GM23338 (cell line): ENCODE measurements around the gene ARHGEF10L. TPM values are rescaled to one million over a fixed set of nuclear protein-coding genes. Genes with fewer than 3 reads are reported as not detected.

Experiments
- ATAC-seq: fragments of 200-7000 bp; cut with Tn5 transposase; 3 replicates; pipeline ENCODE4 v1.9.1; 2020
- DNase-seq: peaks from one replicate; pipeline ENCODE4 v3.0.0-alpha.2; 2015; ENCODE audit warnings: low spot score
- H2AFZ ChIP-seq: fragments of 200-600 bp; sonication (generic); 2 replicates; pipeline ENCODE4 v1.8.0; 2016; ENCODE audit warnings: antibody characterized with exemption, mild to moderate bottlenecking, moderate library complexity
- H3F3A ChIP-seq: fragments of 200-600 bp; sonication (generic); replicated peaks from 2 replicates; pipeline ENCODE4 v1.8.0; 2017; ENCODE audit warnings: antibody characterized with exemption, mixed run types, low read depth
- H3K27ac ChIP-seq: fragments of 200-600 bp; sonication (generic); 2 replicates; pipeline ENCODE4 v1.6.1; 2016; ENCODE audit warnings: low read depth
- H3K27me3 ChIP-seq: fragments of 200-600 bp; sonication (generic); 2 replicates; pipeline ENCODE4 v1.8.0; 2016; ENCODE audit warnings: mild to moderate bottlenecking, mixed run types, moderate library complexity; ENCODE audit not compliant: insufficient read depth
- H3K36me3 ChIP-seq: fragments of 200-600 bp; sonication (generic); 2 replicates; pipeline ENCODE4 v1.8.0; 2016; ENCODE audit warnings: mild to moderate bottlenecking; ENCODE audit not compliant: insufficient read depth
- H3K4me1 ChIP-seq: fragments of 200-600 bp; sonication (generic); 2 replicates; pipeline ENCODE4 v1.8.0; 2016; ENCODE audit warnings: mild to moderate bottlenecking, moderate library complexity; ENCODE audit not compliant: insufficient read depth
- H3K4me2 ChIP-seq: fragments of 200-600 bp; sonication (generic); 2 replicates; pipeline ENCODE4 v1.7.1; 2017; ENCODE audit warnings: mixed run types
- H3K4me3 ChIP-seq: fragments of 200-600 bp; sonication (generic); 2 replicates; pipeline ENCODE4 v1.6.1; 2016; ENCODE audit warnings: mixed run types
- H3K79me2 ChIP-seq: fragments of 200-600 bp; sonication (generic); replicated peaks from 2 replicates; pipeline ENCODE4 v1.8.0; 2017; ENCODE audit warnings: mild to moderate bottlenecking; ENCODE audit not compliant: insufficient read depth
- H3K9me2 ChIP-seq: fragments of 200-600 bp; sonication (generic); 2 replicates; pipeline ENCODE4 v1.8.0; 2017; ENCODE audit not compliant: insufficient read depth
- H4K20me1 ChIP-seq: fragments of 200-600 bp; sonication (generic); replicated peaks from 2 replicates; pipeline ENCODE4 v1.8.0; 2017; ENCODE audit warnings: mild to moderate bottlenecking; ENCODE audit not compliant: insufficient read depth
- H3K27ac Mint-ChIP-seq: 2 replicates; pipeline ENCODE4 v1.8.0; 2020; ENCODE audit warnings: inconsistent platforms, mild to moderate bottlenecking, moderate library complexity, mixed read lengths
- H3K27me3 Mint-ChIP-seq: 3 replicates; pipeline ENCODE4 v1.8.0; 2022; ENCODE audit warnings: low read depth, mild to moderate bottlenecking, moderate library complexity, mixed read lengths, inconsistent platforms; ENCODE audit not compliant: insufficient read depth, poor library complexity
- H3K36me3 Mint-ChIP-seq: 3 replicates; pipeline ENCODE4 v1.8.0; 2021; ENCODE audit warnings: low read depth, mild to moderate bottlenecking, inconsistent platforms, moderate library complexity, mixed read lengths
- H3K4me1 Mint-ChIP-seq: 3 replicates; pipeline ENCODE4 v1.8.0; 2020; ENCODE audit warnings: mild to moderate bottlenecking, inconsistent platforms, mixed read lengths
- H3K4me3 Mint-ChIP-seq: 3 replicates; pipeline ENCODE4 v1.8.0; 2021; ENCODE audit warnings: moderate library complexity, mild to moderate bottlenecking, inconsistent platforms, mixed read lengths
- H3K9me3 Mint-ChIP-seq: 3 replicates; pipeline ENCODE4 v1.8.0; 2020; ENCODE audit warnings: moderate library complexity, mild to moderate bottlenecking, inconsistent platforms, mixed read lengths
- CREB1 ChIP-seq: fragments of 250-450 bp; sonication (Bioruptor Pico); IDR thresholded peaks from 2 replicates; pipeline ENCODE4 v1.5.0; 2020; ENCODE audit warnings: low read depth, mild to moderate bottlenecking, moderate library complexity
- EZH2 ChIP-seq: fragments of 200-600 bp; sonication (generic); IDR thresholded peaks from one replicate; pipeline ENCODE4 v1.8.0; 2017; ENCODE audit warnings: antibody characterized with exemption, mild to moderate bottlenecking, low read depth; ENCODE audit not compliant: unreplicated experiment
- EZH2phosphoT487 ChIP-seq: fragments of 200-600 bp; sonication (generic); IDR thresholded peaks from one replicate; pipeline ENCODE4 v1.8.1; 2018; ENCODE audit warnings: antibody characterized with exemption; ENCODE audit not compliant: unreplicated experiment
- JUNB ChIP-seq: IDR thresholded peaks from one replicate; pipeline ENCODE4 v1.6.1; 2016; ENCODE audit warnings: antibody characterized with exemption; ENCODE audit not compliant: unreplicated experiment
- NANOG ChIP-seq: IDR thresholded peaks from 2 replicates; pipeline ENCODE4 v1.6.1; 2016; ENCODE audit warnings: antibody characterized with exemption, borderline replicate concordance
- POLR2AphosphoS5 ChIP-seq: IDR thresholded peaks from 2 replicates; pipeline ENCODE4 v1.6.1; 2016; ENCODE audit warnings: antibody characterized with exemption, low read depth
- REST ChIP-seq: IDR thresholded peaks from one replicate; pipeline ENCODE4 v1.6.1; 2018; ENCODE audit warnings: antibody characterized with exemption; ENCODE audit not compliant: unreplicated experiment
- ZNF114 ChIP-seq: fragments of 250-450 bp; sonication (Bioruptor Pico); IDR thresholded peaks from 2 replicates; pipeline ENCODE4 v1.5.0; 2020; ENCODE audit warnings: mild to moderate bottlenecking, moderate library complexity
- polyA plus RNA-seq: library from polyadenylated mRNA; unstranded; fragments of >200 nt; fragmentation: Nextera tagmentation; extraction: Ambion mirVana; gene quantifications from 2 replicates; pipeline ENCODE4 v1.2.1, GENCODE V29; 2016
- total RNA-seq: library from RNA; depleted of rRNA; stranded (reverse); fragments of >200 nt; shearing (Covaris generic); gene quantifications from 2 replicates; pipeline ENCODE4 v1.2.3, GENCODE V29; 2014
- TF ChIP-seq, protein P1 (sequence below): IDR thresholded peaks from 2 replicates; pipeline ENCODE4 v1.6.1; 2016; ENCODE audit warnings: antibody characterized with exemption
- TF ChIP-seq, protein P2 (sequence below), 2 experiments: fragments of 200-600 bp in 1 of 2; sonication (generic) in 1 of 2; conservative IDR thresholded peaks; 2 replicates each; pipeline versions ENCODE4 v1.5.1 to v1.6.1; 2016 to 2017; ENCODE audit warnings: antibody characterized with exemption in 2 of 2, low read depth in 2 of 2, mild to moderate bottlenecking in 2 of 2, moderate library complexity in 1 of 2

The ARHGEF10L gene
- total and polyA plus RNA-seq, 2 experiments from 2014 or later: 12.1 to 46.8 TPM

GRCh38 chr1:17513131-17513530 is 26.4 kb upstream of the ARHGEF10L start (continued):
- TF ChIP-seq REST (no peak), ZNF114 (CRISPR knock-in tag) (no peak), EZH2phosphoT487 (no peak), CREB1 (CRISPR knock-in tag) (no peak), JUNB (no peak), NANOG (no peak), EZH2 (no peak)
- TF ChIP-seq, protein P1, sequence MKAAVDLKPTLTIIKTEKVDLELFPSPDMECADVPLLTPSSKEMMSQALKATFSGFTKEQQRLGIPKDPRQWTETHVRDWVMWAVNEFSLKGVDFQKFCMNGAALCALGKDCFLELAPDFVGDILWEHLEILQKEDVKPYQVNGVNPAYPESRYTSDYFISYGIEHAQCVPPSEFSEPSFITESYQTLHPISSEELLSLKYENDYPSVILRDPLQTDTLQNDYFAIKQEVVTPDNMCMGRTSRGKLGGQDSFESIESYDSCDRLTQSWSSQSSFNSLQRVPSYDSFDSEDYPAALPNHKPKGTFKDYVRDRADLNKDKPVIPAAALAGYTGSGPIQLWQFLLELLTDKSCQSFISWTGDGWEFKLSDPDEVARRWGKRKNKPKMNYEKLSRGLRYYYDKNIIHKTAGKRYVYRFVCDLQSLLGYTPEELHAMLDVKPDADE: no peak
- TF ChIP-seq, protein P2, sequence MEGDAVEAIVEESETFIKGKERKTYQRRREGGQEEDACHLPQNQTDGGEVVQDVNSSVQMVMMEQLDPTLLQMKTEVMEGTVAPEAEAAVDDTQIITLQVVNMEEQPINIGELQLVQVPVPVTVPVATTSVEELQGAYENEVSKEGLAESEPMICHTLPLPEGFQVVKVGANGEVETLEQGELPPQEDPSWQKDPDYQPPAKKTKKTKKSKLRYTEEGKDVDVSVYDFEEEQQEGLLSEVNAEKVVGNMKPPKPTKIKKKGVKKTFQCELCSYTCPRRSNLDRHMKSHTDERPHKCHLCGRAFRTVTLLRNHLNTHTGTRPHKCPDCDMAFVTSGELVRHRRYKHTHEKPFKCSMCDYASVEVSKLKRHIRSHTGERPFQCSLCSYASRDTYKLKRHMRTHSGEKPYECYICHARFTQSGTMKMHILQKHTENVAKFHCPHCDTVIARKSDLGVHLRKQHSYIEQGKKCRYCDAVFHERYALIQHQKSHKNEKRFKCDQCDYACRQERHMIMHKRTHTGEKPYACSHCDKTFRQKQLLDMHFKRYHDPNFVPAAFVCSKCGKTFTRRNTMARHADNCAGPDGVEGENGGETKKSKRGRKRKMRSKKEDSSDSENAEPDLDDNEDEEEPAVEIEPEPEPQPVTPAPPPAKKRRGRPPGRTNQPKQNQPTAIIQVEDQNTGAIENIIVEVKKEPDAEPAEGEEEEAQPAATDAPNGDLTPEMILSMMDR (conservative IDR thresholded peaks at IDR 0.05; ENCODE audit: low read depth in 2 of 2): no peak

DNA sequence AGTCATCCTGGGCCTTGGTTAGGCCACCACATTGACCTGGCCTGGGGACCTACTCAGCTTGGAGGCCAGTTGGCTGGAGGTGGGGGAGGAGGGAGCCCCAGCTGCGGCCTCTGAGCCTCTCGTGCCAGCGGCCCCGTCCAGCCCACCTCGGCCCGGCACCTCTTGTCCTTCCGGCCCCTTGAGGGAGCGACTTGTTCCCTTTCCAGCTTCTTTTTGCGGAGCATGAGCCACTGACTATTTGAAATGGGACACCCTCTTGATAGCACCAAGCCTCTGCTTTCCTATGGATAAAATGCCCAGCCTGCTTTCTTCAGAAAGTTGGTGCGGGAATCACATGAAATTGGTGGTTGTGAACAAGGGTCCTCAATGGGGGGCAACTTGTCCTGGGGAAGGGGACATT is 24.7 kb upstream of the ARHGEF10L start:
- Histone ChIP-seq H3K36me3 (no peaks in the 10 kb centered on the region), H3K27me3 (no peaks in the 10 kb centered on the region), H3K4me2 (no peak overlapping the region), H2AFZ (peak overlapping the region; percentile 38), H4K20me1 (no peaks in the 10 kb centered on the region), H3K27ac (no peak overlapping the region), H3K4me1 (peaks cover 17% of the 10 kb centered on the region), H3K79me2 (no peaks in the 10 kb centered on the region), H3K9me2 (no peaks in the 10 kb centered on the region), H3K4me3 (no peak overlapping the region), H3F3A (peaks cover 9% of the 10 kb centered on the region; the same call in 1 of the 2 replicates)
- DNase-seq: no peak
- Mint-ChIP-seq H3K27me3 (peaks cover 9% of the 10 kb centered on the region), H3K9me3 (no peaks in the 10 kb centered on the region), H3K27ac (no peak overlapping the region), H3K4me1 (peaks cover 15% of the 10 kb centered on the region), H3K36me3 (no peaks in the 10 kb centered on the region), H3K4me3 (no peak overlapping the region)
- TF ChIP-seq POLR2AphosphoS5 (no peak), CREB1 (CRISPR knock-in tag) (no peak), EZH2phosphoT487 (no peak), EZH2 (no peak)
- TF ChIP-seq, protein P1: no peak
- TF ChIP-seq, protein P2 (conservative IDR thresholded peaks at IDR 0.05; ENCODE audit: low read depth in 2 of 2): no peak
- no peak for ATAC-seq
